IMR-90 (cell line): Measurements from ENCODE around the gene TBCD. TPM values are rescaled to one million over a fixed set of nuclear protein-coding genes. Genes with fewer than 3 reads are reported as not detected.

Source experiments
- ATAC-seq: fragments of 200-7000 bp; cut with Tn5 transposase; 2 replicates; pipeline ENCODE4 v1.9.1; 2020; ENCODE audit warnings: low read depth, mild to moderate bottlenecking, moderate library complexity
- BruUV-seq: library from RNA; stranded (reverse); fragments of 400-500 nt; replicated peaks from 2 replicates; lab custom pipeline; 2021; lab: Mats Ljungman, UMichigan
- CTCF ChIA-PET: fragments of 300-600 bp; formaldehyde crosslinking; extraction: SDS; loops from one replicate; lab custom pipeline; 2021; ENCODE audit warnings: antibody characterized with exemption; lab: Yijun Ruan, JAX
- POLR2A ChIA-PET: fragments of 300-600 bp; sonication (Branson Sonifier 250); formaldehyde crosslinking; loops from one replicate; lab custom pipeline; 2022; ENCODE audit warnings: antibody characterized with exemption; ENCODE audit not compliant: unreplicated experiment; lab: Charles Lee
- DNase-seq: peaks from one replicate; pipeline ENCODE4 v3.0.0; 2013
- H2AFZ ChIP-seq: replicated peaks from 2 replicates; pipeline ENCODE3; 2013; ENCODE audit warnings: low read length, mild to moderate bottlenecking; ENCODE audit not compliant: poor library complexity
- H2AK5ac ChIP-seq: 2 replicates; pipeline ENCODE4 v1.6.1; 2013; ENCODE audit warnings: low read depth, low read length, inconsistent platforms
- H2AK9ac ChIP-seq: replicated peaks from 2 replicates; pipeline ENCODE3; 2013; ENCODE audit warnings: mild to moderate bottlenecking, low read depth, low read length, moderate library complexity; ENCODE audit not compliant: poor library complexity
- H2BK120ac ChIP-seq: 2 replicates; pipeline ENCODE4 v1.6.1; 2013; ENCODE audit warnings: low read depth, low read length, inconsistent platforms
- H2BK15ac ChIP-seq: 3 replicates; pipeline ENCODE4 v1.6.1; 2013; ENCODE audit warnings: low read depth, low read length, inconsistent platforms
- H2BK20ac ChIP-seq: 2 replicates; pipeline ENCODE4 v1.6.1; 2013; ENCODE audit warnings: low read depth, mild to moderate bottlenecking, inconsistent platforms, low read length, moderate library complexity
- H2BK5ac ChIP-seq: 2 replicates; pipeline ENCODE4 v1.6.1; 2013; ENCODE audit warnings: mild to moderate bottlenecking, low read depth, low read length, inconsistent platforms; ENCODE audit not compliant: poor library complexity, severe bottlenecking
- H3K14ac ChIP-seq: replicated peaks from 2 replicates; pipeline ENCODE4 v1.6.1; 2013; ENCODE audit warnings: low read depth, low read length, inconsistent platforms
- H3K18ac ChIP-seq: 2 replicates; pipeline ENCODE4 v1.6.1; 2013; ENCODE audit warnings: low read depth, low read length, control low read depth
- H3K23ac ChIP-seq: 2 replicates; pipeline ENCODE4 v1.6.1; 2013; ENCODE audit warnings: low read depth, low read length, inconsistent platforms
- H3K27ac ChIP-seq: 2 replicates; pipeline ENCODE4 v1.5.1; 2013; ENCODE audit warnings: mild to moderate bottlenecking, control low read depth, low read length; ENCODE audit not compliant: insufficient read depth
- H3K27me3 ChIP-seq: 2 replicates; pipeline ENCODE4 v1.6.1; 2013; ENCODE audit warnings: low read length; ENCODE audit not compliant: control insufficient read depth, insufficient read depth
- H3K36me3 ChIP-seq: 2 replicates; pipeline ENCODE4 v1.6.1; 2013; ENCODE audit warnings: low read length, mixed read lengths; ENCODE audit not compliant: control insufficient read depth, insufficient read depth
- H3K4ac ChIP-seq: 2 replicates; pipeline ENCODE4 v1.6.1; 2013; ENCODE audit warnings: low read depth, low read length, inconsistent platforms
- H3K4me1 ChIP-seq: 2 replicates; pipeline ENCODE4 v1.6.1; 2013; ENCODE audit warnings: low read length, mixed read lengths; ENCODE audit not compliant: control insufficient read depth, insufficient read depth
- H3K4me2 ChIP-seq: 2 replicates; pipeline ENCODE4 v1.6.1; 2013; ENCODE audit warnings: low read depth, mild to moderate bottlenecking, control low read depth, low read length, moderate library complexity
- H3K4me3 ChIP-seq: 2 replicates; pipeline ENCODE4 v1.5.1; 2013; ENCODE audit warnings: low read depth, mild to moderate bottlenecking, control low read depth, low read length, moderate library complexity; ENCODE audit not compliant: insufficient read depth
- H3K56ac ChIP-seq: 2 replicates; pipeline ENCODE4 v1.6.1; 2013; ENCODE audit warnings: low read length, inconsistent platforms; ENCODE audit not compliant: insufficient read depth; ENCODE audit errors: extremely low read depth
- H3K79me1 ChIP-seq, 2 experiments: 2 replicates each; pipeline ENCODE4 v1.6.1; 2013; ENCODE audit warnings: low read length in 2 of 2, inconsistent platforms in 1 of 2, low read depth in 1 of 2
- H3K9ac ChIP-seq: 2 replicates; pipeline ENCODE4 v1.6.1; 2013; ENCODE audit warnings: low read depth, low read length, control low read depth
- H3K9me1 ChIP-seq: 2 replicates; pipeline ENCODE4 v1.6.1; 2013; ENCODE audit warnings: low read length, inconsistent platforms; ENCODE audit not compliant: insufficient read depth
- H3K9me3 ChIP-seq: 2 replicates; pipeline ENCODE4 v1.6.1; 2013; ENCODE audit warnings: low read length; ENCODE audit not compliant: control insufficient read depth, insufficient read depth
- H4K20me1 ChIP-seq: 2 replicates; pipeline ENCODE4 v1.6.1; 2013; ENCODE audit warnings: low read length, inconsistent platforms; ENCODE audit not compliant: insufficient read depth
- H4K5ac ChIP-seq: 2 replicates; pipeline ENCODE4 v1.6.1; 2013; ENCODE audit warnings: mild to moderate bottlenecking, low read depth, low read length, control low read depth
- H4K8ac ChIP-seq, 2 experiments: 2 replicates each; pipeline ENCODE4 v1.6.1; 2013; ENCODE audit warnings: low read depth in 2 of 2, low read length in 2 of 2, control low read depth in 1 of 2, inconsistent platforms in 1 of 2
- H4K91ac ChIP-seq: 2 replicates; pipeline ENCODE4 v1.6.1; 2013; ENCODE audit warnings: low read depth, low read length, inconsistent platforms; ENCODE audit not compliant: insufficient read depth
- MXI1 ChIP-seq: IDR thresholded peaks from 2 replicates; pipeline ENCODE4 v1.6.1; 2012; ENCODE audit warnings: low read depth, mild to moderate bottlenecking, low read length, moderate library complexity, borderline replicate concordance
- WGBS, 2 experiments: methylation state at CpG; one replicate each; pipeline versions ENCODE4 v1.1.5 to v1.1.7; 2013; ENCODE audit warnings: missing lambda C conversion rate in 2 of 2; ENCODE audit not compliant: insufficient read length in 1 of 2; ENCODE audit errors: extremely low coverage in 2 of 2; 5-methylcytosine and 5-hydroxymethylcytosine counted together
- dilution Hi-C: fragments of 300-500 bp; cut with HindIII; formaldehyde crosslinking; loops from one replicate; pipeline ENCODE4 v1.14.3; 2018; ENCODE audit warnings: low sequenced_read_pairs; ENCODE audit not compliant: unreplicated experiment
- in situ Hi-C: fragments of 300-500 bp; cut with MboI; formaldehyde crosslinking; loops from 3 replicates; pipeline ENCODE4 v1.14.3; 2019; ENCODE audit warnings: low sequenced_read_pairs, inconsistent platforms, mixed read lengths
- intact Hi-C: fragments of 100-400 bp; cut with micrococcal nuclease; formaldehyde crosslinking; loops from 2 replicates; pipeline ENCODE4 v1.10.0; 2022
- polyA plus RNA-seq, 3 experiments: library from polyadenylated mRNA; depleted of rRNA; stranded (reverse); fragments of >200 nt; gene quantifications; 2 replicates each; pipeline ENCODE4 v1.2.3, GENCODE V29; 2012; ENCODE audit warnings: low replicate concordance in 1 of 3
- total RNA-seq: library from RNA; depleted of rRNA; stranded (reverse); fragments of >200 nt; gene quantifications from 2 replicates; pipeline ENCODE4 v1.2.3, GENCODE V29; 2012

TBCD gene
- total and polyA plus RNA-seq, 2 of the 4 experiments (the other 2 are of a cell fraction): 21.9 to 54.5 TPM

DNA sequence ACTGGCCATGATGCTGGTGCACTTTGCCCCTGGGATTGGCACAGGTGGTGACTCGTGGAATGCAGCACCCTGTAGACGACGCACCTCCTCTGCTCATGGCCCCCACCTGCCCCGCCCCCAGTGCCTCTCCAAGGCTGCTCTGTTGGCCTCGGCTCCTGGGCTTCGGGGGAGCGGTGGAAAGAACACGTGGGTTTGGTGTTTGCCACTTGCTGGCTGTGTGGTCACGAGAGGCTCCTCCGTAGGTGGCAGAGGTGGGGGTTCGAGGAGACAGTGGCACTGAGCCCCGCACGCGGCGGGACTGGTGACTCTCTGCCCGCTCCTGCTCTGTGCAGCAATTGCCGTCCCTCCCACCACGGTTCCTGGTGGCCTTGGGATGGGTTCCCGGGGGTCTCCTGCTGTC, 170.8 kb downstream of the TBCD start:
- dilution Hi-C loops (no loop called here), intact Hi-C loops (no loop called here), in situ Hi-C loops (no loop called here)
- no peak overlapping the region for H3K14ac ChIP-seq
- DNase-seq (no peak), ATAC-seq (no peak)
- no peaks in the 10 kb centered on the region for H3K79me1 ChIP-seq
- no peak for TF ChIP-seq MXI1
- 89% methylated on average over 10 of the region's 19 CpGs; no CpG with 5 or more reads in 1 of the 2 experiments for WGBS, 2 experiments
- H4K20me1 ChIP-seq: 0 out of 2 replicates have a peak, but pooled peaks cover 3% of the 10 kb centered on the region
- H3K4me2 ChIP-seq: no peak overlapping the region
- no peak overlapping the region for H3K56ac ChIP-seq
- H3K27ac ChIP-seq: no peak overlapping the region
- H2BK5ac ChIP-seq: no peak overlapping the region
- no peak overlapping the region for H2AK9ac ChIP-seq
- peaks cover 20% of the 10 kb centered on the region for H3K36me3 ChIP-seq
- H4K91ac ChIP-seq: no peak overlapping the region
- CTCF ChIA-PET: no interaction called here
- POLR2A ChIA-PET: no interaction called here
- no peaks in the 10 kb centered on the region for H3K27me3 ChIP-seq
- H2AK5ac ChIP-seq: no peak overlapping the region
- no peak overlapping the region for H3K4ac ChIP-seq
- no TSS peak for BruUV-seq
- H2BK15ac ChIP-seq: no peak overlapping the region
- no peak overlapping the region for H3K9ac ChIP-seq
- H2BK120ac ChIP-seq: no peak overlapping the region
- H4K8ac ChIP-seq: no peak overlapping the region
- no peaks in the 10 kb centered on the region; the same call in 1 of the 2 replicates for H3K9me1 ChIP-seq
- no peaks in the 10 kb centered on the region for H3K9me3 ChIP-seq
- H3K18ac ChIP-seq: no peak overlapping the region
- H3K23ac ChIP-seq: no peak overlapping the region
- no peak overlapping the region for H2BK20ac ChIP-seq
- no peak overlapping the region for H3K4me3 ChIP-seq
- H2AFZ ChIP-seq: no peak overlapping the region
- no peaks in the 10 kb centered on the region for H3K4me1 ChIP-seq
- H4K5ac ChIP-seq: no peak overlapping the region
